NCI-H748 (cell line): ENCODE data around the gene UBE4B.

ENCODE experiments used
- DNase-seq: peaks from one replicate; lab custom pipeline; 2025; ENCODE audit not compliant: unreplicated experiment; lab: John Stamatoyannopoulos, UW

The UBE4B gene

DNA sequence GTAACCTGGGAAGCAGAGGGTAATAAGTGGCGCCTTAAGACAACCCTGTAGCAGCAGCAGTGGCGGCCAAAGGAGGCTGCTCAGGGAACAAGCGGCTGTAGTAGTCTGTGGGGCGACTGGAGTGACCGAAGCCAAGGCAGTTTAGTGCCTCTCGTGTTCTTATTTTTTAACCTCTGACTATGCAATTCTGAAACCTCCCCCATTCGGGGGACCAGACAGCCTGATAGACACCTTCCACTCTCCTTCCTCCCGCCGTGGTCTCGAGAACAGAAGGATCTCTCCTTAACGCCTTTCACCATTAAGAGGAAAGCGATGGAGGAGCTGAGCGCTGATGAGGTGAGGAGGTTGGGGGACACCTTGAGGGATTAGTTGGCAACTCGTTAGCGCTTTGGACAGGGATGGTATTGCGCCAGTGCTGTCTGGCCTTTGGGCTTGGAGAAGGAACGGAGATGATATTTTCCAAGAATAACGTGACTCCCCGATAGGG, 644 bp downstream of the UBE4B start:
- DNase-seq, result peak; percentile 58

DNA sequence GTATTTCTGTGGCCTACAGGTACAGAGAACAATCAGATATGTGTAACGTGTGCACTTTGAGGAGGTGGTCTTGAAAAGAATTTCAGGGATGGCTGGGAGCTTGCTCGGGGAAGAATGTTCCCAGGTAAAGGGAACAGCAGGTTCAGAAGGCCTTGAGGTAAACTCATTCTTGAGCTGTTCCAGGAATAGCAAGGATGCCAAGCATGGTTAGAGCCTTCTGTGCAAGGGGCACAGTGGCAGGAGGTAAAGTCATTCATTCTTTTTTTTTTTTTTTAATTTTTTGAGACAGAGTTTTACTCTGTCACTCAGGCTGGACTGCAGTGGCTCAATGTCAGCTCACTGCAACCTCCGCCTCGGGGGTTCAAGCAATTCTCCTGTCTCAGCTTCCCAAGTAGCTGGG, 10.0 kb downstream of the UBE4B start:
- no peak for DNase-seq

DNA sequence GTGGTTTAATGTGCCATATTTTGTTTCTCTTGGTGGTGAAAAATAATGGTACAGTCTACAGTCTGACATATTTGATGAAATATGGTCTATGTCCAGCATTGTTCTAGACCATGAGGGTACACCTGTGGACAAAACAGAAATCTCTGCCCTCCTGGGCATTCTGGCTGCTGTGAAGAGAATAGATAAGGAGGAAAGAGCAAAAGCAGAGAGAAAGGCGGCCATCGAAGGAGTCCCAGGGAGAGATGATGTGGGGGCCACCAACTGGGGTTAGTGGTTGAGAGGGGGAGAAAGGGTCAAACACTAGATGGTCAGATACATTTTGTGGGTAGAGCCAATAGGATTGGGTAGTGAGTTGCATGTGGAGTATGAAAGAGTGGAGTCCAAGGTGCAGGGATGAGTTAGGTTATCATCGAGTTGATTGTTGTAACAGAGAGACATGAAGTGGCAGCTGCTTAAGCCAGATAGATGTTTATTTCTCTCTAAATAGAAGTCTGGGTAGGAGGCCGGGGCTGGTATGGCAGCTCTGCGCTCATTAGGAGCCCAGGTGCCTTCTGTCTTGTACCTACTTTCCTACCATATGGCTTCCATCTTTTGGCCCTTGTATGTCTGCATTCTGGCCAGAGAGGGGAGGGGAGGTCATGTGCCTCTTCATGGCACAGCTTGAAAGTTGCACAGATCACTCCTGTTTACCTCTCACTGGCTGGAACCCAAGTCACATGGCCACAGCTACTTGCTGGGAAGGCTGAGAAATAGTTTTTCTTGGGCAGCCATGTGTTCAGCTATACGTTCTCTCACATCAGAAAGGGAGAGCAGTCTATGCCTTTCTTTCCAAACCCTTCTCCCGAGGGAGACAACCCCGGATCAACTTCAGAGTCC, 13.0 kb downstream of the UBE4B start:
- DNase-seq, result no peak

DNA sequence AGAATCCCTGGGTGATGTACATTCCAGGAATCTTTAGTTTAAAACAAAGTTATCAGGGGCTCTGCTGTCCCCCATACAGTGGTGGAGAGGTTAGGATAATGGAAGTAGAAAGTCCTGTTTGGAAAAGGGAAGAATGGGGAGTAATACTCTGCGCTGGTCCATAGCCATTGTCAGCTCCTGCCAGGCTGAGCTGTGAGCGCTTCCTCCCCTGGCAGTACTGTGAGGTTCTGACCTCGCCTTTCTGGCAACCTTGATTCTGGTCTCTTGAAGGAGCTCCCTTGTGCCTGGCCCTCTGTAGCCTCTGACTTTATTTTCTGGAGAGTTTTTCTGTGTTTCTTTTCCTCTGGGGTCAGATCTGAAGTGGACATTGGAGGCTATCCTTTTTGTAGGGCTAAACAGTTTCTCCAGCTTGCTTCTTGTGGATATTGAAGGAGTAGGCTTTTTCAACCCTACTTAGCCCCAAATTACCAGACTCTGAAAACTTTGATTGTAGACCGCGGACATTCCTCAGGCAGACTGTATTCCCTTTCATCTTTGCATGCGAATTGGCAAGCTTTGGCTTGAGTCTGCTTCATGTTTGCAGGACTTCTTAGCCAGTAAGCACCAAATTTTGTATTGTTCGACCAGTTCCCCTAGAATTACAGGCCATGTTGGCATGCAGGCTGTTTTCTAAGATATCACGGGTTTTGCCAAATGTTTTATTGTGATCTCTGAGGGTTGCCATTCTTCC, 13.8 kb downstream of the UBE4B start:
- no peak for DNase-seq

DNA sequence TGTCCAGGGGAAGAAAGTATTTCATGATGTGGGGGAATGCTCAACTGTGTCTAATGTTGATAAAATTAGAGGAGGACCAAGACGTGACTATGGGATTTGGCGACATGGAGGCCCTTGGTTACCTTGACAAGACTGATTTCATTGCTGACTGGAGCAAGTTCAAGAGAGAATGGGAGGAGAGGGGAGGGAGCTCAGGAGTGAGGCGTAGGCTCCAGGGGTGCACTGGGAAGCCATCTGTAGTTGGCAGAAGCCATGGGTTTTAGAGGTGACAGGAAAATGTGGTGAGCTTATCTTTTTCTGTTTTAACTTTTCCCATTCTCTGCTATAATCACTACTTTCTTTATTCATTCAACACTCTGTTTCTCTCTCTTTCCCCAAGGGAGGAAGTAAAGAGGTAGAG, 15.8 kb downstream of the UBE4B start:
- DNase-seq, result no peak

DNA sequence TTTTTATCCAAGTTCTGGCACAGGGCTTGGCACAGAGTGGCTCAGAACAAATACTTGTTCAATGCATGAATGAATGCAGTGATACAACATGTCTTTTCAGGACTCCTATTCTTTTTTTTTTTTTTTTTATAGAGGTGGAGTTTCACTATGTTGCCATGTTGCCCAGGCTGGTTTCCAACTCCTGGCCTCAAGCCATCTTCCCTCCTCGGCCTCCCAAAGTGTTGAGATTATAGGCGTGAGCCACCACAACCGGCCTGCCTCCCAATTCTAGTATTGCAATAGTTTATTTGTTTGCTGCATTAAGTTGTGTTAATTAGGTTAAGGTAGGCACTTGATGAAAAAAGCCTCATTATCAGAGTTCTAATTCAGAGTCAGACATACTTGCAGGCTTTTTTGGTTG, 17.9 kb downstream of the UBE4B start:
- no peak for DNase-seq

DNA sequence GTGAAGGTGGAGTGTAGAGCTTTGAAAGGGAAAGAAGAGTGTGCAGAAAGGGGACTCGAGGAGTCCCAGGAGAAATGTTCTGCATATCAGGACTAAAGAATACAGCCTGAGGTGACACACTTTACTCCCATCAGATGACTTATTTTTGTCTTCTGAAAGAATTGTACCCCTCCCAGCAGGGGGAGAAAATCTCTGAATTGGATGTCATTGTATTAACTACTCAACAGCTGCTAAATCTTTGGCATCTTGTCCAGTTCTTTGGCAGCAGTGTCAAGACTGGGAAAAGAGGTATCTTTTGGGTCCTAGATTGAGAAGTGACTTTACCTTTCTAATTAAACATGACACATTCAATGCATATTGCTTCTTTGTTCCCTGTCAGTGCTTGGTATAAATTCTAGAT, 18.9 kb downstream of the UBE4B start:
- no peak for DNase-seq

DNA sequence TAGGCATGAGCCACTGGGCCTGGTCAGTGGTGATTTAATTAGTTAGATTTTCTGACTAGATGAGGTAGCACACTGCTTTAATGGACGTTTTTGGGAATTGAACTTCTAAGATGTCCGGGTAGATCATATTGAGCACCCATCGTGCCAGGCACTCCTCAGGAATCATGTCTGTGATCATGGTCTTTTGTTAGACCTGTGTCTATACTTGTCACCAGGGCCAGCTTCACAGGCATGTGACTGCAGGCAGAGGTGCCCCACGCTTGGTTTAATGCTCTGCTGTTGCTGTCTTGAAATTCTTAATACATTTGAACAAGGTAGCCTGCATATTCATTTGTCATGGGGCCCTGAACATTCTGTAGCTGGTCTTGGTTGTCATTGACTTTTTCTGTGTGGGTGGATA, 19.6 kb downstream of the UBE4B start:
- DNase-seq, result no peak

DNA sequence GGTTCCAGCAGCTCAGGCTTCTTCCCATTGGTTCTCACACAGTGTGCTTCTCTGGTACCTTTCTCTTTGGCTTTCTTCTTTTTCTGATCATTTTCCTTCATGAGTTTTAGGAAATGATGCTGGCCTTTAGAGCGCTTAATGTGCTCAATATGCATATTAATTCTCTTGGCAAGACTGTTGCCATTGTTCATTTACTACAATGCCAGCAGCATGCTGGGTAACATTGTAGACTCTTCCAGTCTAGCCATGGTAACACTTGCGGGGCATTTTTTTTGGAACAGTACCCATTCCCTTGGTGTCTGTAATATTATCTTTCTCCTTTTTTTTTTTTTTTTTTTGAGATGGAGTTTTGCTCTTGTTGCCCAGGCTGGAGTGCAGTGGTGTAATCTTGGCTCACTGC, 21.7 kb downstream of the UBE4B start:
- DNase-seq, result no peak

DNA sequence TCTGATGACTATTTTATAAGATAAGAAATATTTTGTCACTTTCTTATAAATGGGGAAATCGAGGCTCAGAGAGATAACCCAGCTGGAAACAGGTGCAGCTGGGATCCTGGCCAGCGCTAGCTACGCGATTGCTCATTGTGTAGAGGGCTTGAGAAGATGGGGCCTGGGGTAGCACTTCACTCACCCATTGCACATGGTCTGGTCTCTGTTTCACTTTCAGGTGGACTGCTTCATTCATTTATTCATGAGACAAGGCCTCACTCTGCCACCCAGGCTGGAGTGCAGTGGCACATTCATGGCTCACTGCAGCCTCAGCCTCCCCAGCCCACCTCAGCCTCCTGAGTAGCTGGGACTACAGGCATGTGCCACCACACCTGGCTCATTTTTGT, 23.8 kb downstream of the UBE4B start:
- DNase-seq, result peak; percentile 44

DNA sequence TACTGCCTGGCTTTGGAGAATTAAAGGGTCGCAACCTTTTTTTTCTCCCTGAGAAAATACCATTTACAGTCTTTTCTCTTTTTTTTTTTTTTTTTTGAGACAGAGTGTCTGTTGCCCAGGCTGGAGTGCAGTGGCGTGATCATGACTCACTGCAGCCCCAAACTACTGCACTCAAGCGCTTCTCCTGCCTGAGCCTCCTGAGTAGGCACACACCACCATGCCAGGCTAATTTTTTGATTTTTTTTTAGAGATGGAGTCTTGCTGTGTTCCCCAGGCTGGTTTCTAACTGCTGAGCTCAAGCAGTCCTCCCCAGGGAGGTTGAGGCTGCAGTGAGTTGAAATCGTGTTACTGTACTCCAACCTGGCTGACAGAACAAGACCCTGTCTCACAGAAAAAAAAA, 24.6 kb downstream of the UBE4B start:
- no peak for DNase-seq

DNA sequence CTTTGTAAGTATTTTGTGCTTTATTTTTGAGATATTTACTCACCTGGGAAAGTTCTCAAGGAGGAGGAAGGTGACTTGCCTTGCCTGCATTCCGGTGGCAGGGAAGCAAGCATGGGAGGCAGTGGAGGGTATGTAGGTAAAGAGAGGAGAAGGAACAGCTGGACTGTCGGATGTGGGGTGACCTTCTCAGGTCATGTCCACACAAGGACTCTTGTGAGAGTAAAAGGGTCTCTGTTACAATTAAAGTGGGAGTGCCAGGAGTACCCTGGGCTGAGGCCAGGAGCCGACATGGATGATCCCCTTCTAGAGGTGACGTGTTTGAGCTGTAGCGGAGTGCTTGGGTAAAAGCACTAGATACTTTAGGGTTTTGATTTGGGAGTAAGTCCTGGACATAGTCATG, 25.0 kb downstream of the UBE4B start:
- no peak for DNase-seq

DNA sequence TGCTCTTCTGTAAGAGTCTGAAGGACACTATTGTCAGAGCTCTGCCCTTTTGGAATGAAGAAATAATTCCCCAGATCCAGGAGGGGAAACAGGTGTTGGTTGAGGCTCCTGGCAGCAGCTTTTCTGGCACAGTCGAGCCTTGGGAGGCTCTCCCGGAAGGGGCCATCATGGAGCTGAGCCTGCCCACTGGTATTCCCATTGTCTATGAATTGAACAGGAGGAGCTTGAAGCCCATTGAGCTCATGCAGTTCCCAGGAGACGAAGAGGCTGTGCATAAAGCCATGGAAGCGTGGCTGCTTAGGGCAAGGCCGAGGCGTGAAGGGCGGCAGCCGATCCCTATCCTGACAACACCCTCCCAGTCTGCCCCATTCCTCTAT, 26.6 kb downstream of the UBE4B start:
- DNase-seq, result no peak

DNA sequence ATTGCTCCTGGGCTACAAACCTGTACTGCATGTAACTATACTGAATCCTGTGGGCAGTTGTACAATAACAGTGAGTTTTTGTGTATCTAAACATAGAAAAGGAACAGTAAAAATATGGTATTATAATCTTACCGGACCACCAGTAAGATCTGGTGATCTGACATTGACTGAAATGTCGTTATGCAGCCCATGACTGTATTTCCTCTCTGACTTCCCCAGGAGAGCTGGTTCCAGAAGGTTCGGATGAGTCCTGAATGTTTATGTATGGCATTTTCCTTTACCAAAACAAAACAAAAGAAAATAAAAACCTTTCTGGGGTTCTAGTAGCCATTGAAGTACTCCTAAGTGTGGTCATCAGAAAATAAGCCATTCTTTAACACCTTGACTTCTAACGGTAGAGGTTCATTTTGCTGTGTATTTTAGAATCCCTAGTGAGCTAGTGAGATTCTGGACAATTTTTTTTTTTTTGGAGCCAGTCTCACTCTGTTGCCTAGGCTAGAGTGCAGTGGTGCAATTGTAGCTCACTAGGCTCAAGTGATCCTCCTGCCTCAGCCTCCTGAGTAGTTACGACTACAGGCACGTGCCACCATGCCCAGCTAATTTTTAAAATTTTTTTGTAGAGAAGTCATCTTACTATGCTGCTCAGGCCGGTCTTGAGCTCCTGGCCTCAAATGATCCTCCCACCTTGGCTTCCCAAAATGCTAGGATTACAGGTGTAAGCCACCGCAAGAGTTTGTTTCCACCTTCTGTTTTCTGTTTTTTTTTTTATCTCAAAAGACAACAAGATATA, 27.7 kb downstream of the UBE4B start:
- DNase-seq, result no peak

DNA sequence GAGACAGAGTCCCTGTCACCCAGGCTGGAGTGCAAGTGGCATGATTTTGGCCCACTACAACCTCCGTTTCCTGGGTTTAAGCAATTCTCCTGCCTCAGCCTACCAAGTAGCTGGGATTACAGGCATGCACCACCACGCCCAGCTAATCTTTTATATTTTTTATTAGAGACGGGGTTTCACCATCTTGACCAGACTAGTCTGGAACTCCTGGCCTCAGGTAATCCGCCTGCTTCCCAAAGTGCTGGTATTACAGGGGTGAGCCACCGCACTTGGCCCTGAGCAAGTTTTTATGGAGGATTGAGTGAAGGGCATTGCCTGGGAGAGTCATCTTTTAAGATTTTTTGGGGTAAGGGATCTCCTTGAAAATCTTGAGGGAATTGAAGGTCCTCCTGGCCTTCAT, 28.5 kb downstream of the UBE4B start:
- no peak for DNase-seq

DNA sequence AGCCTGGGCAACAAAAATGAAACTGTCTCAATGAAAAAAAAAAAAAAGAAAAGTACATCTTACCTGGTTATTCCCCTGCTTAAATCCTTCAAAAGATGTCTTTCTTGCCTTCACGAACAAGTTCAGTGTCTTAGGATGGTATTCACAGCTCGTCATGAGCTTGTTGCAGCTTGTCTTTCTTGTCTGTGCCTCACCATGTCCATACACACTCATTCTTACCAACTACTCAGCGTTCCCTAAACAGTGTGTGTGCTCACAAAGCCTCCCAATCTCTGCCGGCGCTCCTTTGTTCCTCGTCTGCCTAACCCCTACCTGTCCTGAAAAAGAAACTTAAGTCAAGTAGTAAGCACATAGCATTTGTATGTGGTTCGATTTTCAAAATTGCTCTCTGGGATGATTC, 31.1 kb downstream of the UBE4B start:
- DNase-seq, result no peak

DNA sequence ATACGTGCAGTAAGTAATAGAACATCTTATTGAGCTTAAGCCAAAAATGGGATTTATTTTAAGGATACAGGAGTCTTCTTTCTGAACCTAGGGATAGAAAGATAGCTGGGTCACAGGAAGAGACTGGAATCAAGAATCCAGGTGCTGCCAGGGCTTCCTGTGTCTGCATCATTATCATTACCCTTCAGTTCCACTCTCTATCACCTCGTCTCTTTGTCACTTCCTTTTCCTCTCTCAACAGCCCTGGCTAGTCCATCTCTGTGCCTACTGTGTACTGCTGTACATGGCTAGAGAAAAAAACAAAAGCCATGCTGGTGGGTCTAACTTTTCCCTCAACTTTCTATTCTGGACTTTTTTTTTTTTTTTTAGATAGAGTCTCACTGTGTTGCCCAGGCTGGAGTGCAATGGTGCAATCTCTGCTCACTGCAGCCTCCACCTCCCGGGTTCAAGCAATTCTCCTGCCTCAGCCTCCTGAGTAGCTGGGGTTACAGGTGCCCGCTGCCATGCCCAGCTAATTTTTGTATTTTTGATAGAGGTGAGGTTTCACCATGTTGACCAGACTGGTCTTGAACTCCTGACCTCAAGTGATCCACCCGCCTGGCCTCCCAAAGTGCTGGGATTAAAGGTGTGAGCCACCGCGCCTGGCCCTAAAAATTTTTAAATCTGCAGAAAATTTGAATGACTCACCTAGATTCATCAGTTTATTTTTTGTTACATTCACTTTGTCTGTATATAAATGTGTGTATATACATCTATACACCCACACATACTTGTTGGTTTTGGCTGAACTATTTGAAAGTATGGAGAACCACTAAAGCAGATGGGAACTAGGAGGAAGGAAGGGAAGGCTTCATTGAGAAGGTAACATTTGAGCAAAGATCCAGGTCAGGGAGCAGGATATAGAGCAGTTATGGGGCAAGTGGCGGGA, 31.9 kb downstream of the UBE4B start:
- no peak for DNase-seq

DNA sequence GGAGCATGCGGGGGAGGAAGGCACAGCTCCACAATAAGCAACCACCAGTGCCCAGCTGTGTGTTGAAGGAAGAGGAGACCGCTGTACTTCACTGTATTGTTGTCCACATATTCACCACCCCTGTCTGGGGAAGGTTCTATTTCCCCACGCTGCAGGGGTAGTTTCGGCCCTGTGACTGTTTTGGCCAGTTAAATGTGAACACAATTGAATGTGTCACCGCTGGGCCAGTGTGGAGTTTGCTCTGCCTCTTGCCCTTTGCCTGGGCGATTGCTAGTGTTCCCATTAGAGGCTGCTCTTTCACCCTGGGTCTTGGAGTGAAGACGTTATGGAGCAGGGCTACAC, 32.6 kb downstream of the UBE4B start:
- DNase-seq, result no peak

DNA sequence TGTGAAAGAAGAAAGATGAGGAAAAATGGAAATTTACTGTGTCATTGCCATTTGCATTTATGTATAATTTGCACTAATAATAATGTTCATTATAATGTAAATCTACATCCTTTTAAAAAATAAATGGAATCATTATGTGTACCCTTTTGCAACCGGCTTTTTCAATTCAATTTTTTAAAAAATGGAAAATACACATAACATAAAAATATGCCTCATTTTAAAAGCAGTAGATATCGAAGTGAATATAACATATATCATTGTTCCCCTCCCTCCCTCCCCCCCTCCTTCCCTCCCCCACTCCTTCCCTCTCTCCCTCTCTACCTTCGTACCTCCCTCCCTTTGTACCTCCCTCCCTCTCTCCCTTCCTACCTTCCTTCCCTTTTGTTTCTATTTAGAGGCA, 33.0 kb downstream of the UBE4B start:
- no peak for DNase-seq

DNA sequence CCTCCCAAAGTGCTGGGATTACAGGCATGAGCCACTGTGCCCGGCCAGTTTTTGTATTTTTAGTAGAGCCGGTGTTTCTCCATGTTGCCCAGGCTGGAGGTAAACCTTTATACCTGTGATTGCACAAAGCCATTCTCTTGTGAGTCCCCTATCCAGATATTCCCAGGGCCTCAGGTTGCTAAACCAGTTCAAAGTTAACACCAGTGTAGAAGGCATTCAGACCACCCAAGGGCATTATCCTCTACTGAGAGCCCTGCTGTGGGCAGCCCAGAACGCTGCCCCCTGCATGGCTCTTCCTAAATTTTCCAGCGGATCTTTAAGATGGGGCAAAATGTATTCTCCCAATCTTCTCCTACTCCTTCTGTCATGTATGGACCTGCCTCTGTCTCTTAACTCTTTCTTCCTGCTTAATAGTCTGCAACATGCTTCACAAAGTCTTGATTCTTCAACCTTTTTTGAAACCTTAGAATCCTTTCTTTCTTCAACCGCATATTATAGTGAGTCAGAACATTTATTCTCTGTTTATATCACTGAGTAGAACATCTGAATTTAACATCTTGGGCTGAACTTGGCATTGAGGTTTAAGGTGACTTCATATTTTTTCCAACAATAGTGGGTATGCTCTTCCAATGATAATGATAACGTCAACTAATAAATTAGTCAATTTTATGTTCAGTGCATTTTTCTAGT, 36.0 kb downstream of the UBE4B start:
- no peak for DNase-seq
